Measurements from ENCODE around the gene HRCT1.

DNA sequence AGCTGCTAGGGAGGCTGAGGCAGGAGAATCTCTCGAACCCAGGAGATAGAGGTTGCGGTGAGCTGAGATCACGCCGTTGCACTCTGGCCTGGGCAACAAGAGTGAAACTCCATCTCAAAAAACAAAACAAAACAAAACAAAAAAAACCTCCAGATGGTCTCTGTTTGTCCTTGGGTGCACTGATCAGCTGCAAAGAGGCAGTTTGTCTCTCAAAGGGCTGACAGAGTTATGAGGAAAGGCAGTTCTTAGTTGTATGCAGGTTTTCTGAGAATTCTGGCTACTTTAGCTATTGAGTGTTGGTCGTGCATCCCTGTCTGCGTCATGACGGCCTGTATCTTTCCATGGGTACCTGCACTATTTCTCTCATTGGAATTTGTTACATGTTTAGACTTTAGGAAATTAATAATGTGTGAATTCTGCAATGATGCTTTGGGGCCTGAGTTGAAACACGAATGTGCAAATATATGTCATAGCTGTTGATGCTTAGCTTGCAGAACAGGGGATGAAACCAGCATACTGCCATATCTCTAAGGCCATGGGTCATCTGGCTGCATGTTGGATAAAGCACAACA lies 33.8 kb downstream of the HRCT1 start:
- TF ChIP-seq EZH2 (IDR thresholded peaks at IDR 0.05; ENCODE audit: low read depth) (no peak), CTCF (conservative IDR thresholded peaks at IDR 0.05) (no peak)

Measured in PC-9 (cell line).